GM12801 (cell line): ENCODE data around the gene SLC16A1.

Experiments used
- CTCF ChIP-seq: IDR thresholded peaks from one replicate; pipeline ENCODE4 v1.5.1; 2011; ENCODE audit warnings: control low read depth; ENCODE audit not compliant: insufficient read length; ENCODE audit errors: extremely low read depth

The SLC16A1 gene

GRCh38 chr1:112869895-112870294 lies 86.1 kb downstream of the SLC16A1 start:
- TF ChIP-seq CTCF = no peak

GRCh38 chr1:112868191-112868590 lies 87.8 kb downstream of the SLC16A1 start:
- TF ChIP-seq CTCF = no peak

- no peak for TF ChIP-seq CTCF
Observed at GRCh38 chr1:112866981-112867380, 89.0 kb downstream of the SLC16A1 start.

GRCh38 chr1:112866151-112866550 lies 89.8 kb downstream of the SLC16A1 start:
- no peak for TF ChIP-seq CTCF

- TF ChIP-seq CTCF = no peak
Observed at GRCh38 chr1:112862753-112863426, 93.1 kb downstream of the SLC16A1 start.
